VCaP (cell line): Measurements from ENCODE around the gene BCAR3.

Experiments
- H3K27ac ChIP-seq: fragments of 450-650 bp; 2 replicates; pipeline ENCODE4 v1.5.1; 2017
- CTCF ChIP-seq: fragments of 450-650 bp; conservative IDR thresholded peaks from 2 replicates; pipeline ENCODE4 v1.5.1; 2017; ENCODE audit warnings: mild to moderate bottlenecking, moderate library complexity

The BCAR3 gene

DNA sequence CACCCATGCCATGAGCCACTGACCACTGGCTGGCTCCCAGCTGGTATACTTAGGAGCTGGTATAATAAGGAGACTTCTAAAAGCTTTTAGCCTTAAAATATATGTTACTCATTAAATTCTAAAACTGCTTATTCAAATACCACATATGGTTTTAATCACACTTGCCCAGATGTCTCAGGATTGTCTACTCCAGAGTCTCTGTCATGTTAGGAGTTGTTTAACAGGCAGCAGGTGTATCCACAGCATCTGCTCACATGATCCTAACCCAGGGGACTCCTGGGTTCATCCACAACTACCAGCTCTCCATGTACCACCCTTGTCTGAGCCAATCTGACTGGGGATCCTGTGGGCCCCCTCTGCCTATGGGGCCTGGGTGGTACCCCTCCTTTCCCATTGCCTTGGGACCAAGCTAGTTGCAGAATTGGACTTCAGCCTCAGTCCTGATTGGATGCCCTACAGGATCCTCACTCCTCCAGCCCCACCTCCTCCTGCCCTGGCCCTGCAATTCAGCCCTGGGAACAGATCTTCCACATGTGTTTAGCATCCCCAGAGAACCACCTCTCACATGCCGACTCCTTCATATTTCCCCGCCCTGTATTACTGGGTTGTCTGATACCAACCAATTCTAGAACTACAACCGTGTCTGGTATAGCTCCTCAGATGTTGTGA, 61.3 kb downstream of the BCAR3 start:
- no peak for TF ChIP-seq CTCF
- H3K27ac ChIP-seq, result peak overlapping the region; percentile 87; the same call in 1 of the 2 replicates

DNA sequence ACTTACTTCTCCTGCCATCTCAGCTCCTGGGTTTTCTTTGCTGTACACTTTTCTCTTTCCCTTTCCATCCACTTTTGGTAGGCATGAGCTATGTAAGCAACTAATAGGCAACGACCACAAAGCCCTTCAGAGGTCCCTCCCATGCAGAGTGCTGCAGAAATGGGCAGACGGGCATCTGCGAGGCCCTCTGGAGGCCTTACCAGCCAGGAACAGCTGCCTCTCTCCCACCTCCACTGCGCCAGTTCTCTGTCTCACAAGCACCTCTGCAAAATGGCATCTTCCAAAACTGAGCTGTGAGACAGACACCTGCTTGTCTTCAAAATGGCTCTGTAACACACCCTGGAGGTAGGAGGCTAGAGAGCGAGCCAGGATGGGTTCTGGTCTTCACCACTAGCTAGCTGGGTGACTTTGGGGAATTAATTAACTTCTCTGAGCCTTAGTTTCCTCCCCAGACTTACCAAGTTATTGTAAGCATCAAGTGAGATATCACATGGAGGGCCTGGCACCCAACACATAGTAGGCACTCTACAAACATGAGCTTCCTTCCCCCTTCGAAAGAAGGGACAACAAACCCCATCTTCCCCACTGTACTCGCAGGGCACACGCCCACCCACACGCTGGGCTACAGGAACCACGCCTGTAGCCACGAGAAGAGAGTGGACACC, 62.0 kb downstream of the BCAR3 start:
- peak overlapping the region; percentile 87; the same call in 1 of the 2 replicates for H3K27ac ChIP-seq

GRCh38 chr1:93617670-93618499, 63.8 kb downstream of the BCAR3 start:
- no peak for TF ChIP-seq CTCF
- H3K27ac ChIP-seq, result peak overlapping the region; percentile 87

More for the DNA sequence above, 62.0 kb downstream of the BCAR3 start:
- peak; percentile 3; the same call in 1 of the 2 replicates for TF ChIP-seq CTCF

DNA sequence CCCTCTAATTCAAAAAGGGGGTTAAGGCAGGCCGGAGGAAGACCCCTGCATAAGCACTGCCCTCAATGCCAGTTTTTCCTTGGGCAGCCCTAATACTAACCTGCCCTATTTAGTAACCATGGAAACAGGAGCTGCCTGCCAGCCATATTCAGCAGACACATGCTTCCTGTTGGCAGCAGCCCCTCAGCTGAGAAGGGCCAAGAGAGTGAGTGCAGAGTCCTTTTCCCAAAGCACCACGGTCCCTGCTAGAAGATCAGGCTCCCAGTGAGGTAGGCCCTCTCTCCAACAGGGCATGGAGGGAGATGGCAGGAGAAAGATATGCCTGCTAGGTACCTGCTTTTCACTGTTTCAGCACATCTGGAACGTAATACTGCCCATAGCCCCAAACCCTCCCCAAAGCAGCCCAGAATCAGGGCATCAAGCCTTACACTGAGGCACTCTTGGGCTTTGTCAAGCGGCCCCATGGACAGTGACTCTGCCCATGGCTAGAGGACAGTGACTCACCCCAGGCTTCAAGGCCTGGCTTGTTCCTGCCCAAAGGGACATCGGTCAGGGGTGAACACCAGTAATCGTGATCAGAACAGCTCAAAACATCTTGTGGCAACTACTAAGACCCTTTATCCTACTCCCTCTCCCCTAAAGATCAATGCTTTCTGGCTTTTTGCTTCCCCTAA, 64.5 kb downstream of the BCAR3 start:
- peak overlapping the region; percentile 87 for H3K27ac ChIP-seq
- TF ChIP-seq CTCF, result no peak

- peak overlapping the region; percentile 87 for H3K27ac ChIP-seq
- no peak for TF ChIP-seq CTCF
Observed at GRCh38 chr1:93616221-93616995, 65.2 kb downstream of the BCAR3 start.

DNA sequence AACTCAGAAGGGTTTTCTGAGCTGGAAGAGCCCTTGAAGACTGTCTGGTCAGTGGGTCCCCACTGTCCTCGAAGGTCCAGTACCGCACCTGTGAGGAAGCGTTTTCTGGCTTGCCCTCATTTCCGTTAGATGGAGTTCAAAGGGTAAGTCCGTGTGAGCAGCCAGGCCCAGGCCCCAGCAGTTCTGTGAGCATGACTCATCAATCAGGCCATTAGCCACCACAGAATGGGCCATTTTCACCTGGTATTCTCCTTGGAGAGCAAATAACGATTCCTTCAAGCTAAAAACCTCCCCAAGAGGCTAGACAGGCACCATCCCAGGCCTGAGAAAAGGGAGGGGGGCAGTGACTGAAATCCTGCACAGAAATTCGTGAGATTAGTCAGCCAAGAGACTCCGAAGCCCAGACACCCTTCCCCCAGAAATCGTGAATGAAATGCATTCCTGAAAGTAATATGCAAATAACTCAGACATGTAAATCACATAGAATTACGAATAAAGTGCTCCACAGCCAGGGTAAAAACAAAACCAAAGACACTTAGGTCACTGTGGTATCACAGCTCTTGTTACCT, 66.0 kb downstream of the BCAR3 start:
- H3K27ac ChIP-seq, result peak overlapping the region; percentile 87
- TF ChIP-seq CTCF, result no peak
